NOMO-1 (cell line): Measurements from ENCODE around the gene OPTC.
"Not testable (repeated sequence)": the region's sequence is repeated elsewhere in the genome, so short reads cannot be mapped to it uniquely, and the experiment has no call there.

Experiments used
- DNase-seq, 2 experiments: peaks; one replicate each; lab custom pipeline; 2025; ENCODE audit not compliant: unreplicated experiment in 2 of 2; lab: John Stamatoyannopoulos, UW

OPTC gene

GRCh38 chr1:203513585-203514031 lies 19.7 kb downstream of the OPTC start:
- DNase-seq, result no peak

DNA sequence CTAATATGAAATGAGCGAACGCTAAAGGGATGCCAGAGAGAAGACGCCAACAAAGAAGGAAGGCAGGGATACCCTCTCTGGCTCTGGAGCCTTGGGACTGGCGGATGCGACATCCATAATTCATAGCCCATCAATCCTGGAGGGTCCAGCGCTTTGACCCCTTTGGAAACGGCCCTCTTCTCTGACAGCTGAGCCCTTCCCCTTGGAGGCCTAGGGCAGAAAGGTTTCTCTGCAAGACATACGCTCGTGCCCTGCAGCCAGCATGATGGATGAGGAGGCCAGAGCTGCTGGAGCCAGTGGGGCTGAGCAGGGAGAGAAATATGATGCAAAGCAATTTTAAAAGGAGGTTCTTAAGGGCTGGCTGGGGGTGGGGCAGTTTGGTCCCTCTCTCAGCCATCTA lies 22.2 kb downstream of the OPTC start:
- no peak for DNase-seq

DNA sequence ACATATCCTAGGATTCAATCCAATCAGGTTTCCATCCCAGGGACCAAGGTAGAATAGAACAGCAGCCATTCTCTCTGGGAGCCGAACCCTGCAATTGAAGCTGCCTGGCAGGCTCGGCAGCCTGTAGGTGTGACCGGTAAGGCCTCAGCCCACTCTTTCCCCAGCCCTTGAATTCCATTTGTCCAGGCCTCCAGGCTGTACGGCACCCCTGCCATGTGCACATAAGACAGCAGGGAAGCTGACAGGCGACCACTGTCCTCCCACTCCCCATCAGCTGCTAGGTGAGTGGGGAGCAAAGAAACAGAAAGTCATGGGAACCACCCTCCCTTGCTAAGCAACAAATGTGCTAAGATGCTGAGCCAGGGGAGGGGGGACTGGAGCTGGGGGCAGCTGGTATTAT lies 23.0 kb downstream of the OPTC start:
- DNase-seq, result no peak

- DNase-seq, result no peak
These were observed 23.6 kb downstream of the OPTC start for GRCh38 chr1:203517426-203518110.

DNA sequence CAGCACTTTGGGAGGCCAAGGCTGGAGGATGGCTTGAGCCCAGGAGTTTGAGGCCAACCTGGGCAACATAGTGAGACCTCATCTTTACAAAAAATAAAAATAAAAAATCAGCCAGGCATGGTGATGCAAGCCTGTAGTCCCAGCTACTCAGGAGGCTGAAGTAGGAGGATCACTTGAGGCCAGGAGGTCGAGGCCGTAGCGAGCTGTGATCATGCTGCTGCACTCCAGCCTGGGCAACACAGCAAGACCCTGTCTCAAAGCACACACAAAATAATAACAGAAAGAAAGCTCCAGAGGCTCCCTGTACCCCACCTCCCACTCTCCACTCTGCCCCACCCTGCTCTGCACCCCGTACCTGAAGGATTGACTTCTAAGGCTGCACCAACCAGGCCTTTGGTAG lies 24.2 kb downstream of the OPTC start:
- DNase-seq, result not testable (repeated sequence)

DNA sequence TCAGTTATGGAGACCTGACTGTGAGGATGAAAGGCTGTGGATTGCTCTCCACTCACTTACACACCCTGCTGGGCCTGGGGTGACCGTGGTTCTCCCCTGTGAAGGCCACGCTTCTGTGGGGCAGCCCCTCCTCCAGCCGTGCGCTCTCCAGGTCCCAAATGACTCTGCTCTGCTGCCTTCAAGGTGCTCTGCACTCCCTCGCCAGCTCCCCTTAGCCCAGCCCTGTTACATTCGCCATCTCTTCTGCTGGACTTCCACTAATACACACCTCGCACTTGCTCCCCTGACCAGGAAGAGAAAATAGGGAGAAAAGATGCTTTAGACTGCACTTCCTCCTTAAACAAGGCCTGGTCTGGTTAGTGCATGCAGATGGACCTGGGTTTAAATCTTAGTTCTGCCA lies 24.6 kb downstream of the OPTC start:
- no peak for DNase-seq

- no peak for DNase-seq
These were observed 25.3 kb downstream of the OPTC start for GRCh38 chr1:203519053-203519840.

DNA sequence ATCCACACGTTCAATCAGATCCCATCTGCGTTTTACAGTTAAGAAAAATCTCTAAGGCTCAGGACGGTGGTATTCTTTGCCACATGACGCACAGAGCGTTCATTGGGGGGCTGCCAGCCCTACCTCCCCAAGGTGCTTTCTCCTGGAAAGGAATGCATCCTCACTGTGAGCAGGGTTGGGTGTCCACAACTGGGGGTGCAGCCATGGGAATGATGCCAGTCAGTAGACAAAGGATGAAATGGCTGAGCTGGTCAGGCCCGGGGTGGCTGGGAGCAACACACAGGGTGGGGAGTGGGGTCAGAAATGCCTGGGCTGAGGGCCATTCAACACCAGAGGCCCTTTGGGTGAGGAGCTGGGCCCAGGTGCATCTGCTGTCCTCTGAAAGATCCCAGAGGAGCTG lies 25.9 kb downstream of the OPTC start:
- no peak for DNase-seq

DNA sequence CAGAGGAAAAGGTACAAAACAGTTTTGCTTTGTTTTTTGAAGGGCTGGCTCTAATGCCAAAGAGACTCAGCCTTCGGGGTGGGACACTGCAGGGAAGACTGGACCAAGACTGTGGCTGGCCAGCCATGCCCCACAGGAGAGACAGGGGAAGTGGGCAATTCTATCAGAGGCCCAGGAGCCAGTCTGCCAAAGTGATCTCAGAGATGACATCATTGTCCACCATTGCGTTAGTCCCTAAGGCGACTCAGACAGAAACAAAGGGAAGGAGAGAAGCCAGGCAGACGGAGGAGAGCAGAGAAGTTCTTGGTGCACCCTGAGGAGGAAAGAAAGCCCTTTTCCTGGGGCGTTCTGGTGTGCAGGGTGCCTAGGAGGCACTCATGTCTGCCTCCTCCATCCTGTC lies 26.4 kb downstream of the OPTC start:
- peak; percentile 11 to 16 for DNase-seq

DNA sequence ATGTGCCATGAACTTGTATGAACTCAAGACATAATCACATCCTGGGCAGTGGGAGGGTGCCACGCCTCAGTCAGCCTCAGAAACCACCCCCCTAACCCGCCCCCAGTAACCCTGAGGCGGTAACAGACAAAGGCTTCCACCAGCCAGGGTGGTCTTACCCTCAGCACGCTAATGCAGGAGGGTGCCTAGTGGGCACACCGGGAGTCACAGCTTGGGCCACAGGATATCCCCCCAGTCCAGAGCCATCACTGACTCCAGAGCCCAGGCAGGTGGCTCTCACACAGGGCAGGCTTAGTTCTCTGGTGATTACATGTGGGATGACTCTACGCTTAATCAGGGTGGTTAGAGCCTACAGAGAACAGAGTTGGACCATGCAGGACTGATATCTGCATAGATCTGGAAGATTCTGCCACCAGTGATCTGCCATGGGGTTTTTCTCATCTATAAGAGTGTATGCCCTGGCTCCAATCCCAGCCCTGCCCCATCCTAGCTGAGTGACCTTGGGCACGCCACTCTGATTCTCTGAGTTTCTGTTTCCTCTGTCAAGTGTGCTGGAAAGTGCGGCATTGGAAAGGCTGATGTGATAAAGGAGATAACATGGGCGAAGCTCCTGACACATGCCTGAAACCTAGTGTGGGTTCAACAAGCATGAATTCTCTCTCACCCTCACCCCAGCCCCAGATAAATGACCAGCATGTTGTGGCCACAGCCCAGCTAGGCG lies 27.3 kb downstream of the OPTC start:
- DNase-seq, result no peak

DNA sequence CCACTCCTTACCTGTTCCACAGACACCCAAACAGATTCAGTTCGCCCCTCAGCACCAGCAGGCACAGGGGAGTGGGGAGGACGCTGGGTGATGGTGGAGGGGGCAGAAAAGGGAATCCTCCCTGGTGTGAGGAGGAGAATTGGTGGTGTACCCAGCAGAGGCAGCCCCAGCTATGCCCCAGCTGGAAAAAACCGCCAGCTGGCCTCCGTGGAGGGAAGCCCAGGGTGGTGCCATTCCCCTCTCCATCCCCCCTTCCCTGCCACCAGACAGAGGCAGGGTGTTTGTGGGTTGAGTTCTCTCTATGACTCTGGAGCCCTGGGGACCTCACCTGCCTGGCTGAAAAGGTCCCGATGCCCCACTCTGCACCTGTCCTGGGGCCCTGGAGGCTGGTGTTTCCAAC lies 27.9 kb downstream of the OPTC start:
- DNase-seq, result no peak

GRCh38 chr1:203522237-203522636 lies 28.3 kb downstream of the OPTC start:
- no peak for DNase-seq

DNA sequence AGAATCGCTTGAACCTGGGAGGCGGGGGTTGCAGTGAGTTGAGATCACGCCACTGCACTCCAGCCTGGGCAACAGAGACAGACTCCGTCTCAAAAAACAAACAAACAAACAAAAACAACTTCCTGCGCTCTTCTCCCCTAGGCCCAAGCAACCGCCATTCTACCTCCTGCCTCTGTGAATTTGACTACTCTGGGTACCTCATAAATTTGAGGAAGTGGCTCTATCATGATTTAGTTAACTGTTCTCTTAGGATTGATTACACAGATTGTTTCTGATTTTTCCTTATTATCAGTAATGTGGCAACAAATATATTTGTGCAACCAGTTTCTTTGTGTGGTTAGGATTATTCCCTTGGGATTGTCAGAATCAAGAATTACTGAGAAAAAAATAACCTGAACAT lies 29.7 kb downstream of the OPTC start:
- no peak for DNase-seq

DNA sequence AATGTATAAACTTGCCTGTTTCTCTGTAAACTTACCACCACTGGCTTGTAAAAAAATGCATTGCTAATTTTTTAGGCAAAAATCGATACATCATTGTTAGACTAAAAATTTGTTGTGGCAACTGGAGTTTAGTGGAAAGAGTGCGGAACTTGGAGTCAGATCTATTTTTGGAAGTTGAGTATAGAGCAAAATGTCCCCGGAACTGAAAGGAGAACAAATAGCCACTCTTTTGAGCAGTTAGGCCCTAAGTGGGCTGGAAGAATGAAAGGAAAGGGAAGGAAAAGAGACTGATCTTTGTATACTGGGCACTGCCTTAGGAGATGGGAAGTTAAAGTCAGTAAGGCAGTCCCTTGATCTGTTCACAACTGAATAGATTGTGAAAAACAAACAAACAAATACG lies 30.2 kb downstream of the OPTC start:
- no peak for DNase-seq

GRCh38 chr1:203524824-203525223 lies 30.9 kb downstream of the OPTC start:
- no peak for DNase-seq

GRCh38 chr1:203525685-203526084 lies 31.7 kb downstream of the OPTC start:
- DNase-seq, result no peak

DNA sequence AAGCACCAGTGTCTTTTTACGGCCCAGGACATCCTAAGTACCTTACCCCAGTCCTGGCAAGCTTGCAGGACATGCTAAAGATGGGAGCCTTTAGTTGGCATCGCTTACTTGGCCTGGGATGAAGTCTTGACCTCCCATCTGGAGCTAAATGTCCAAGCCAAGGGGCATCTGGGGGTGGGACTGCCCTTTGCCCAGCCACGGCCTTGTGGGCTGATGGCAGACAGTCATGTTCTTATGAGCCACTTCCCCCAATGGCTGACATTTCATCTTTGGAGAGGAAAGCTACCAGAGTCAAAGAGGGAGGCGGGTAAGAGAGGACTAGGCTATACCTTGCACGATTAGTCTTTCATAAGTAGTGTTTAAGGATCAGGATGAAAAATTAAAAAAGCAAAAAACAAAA lies 32.2 kb downstream of the OPTC start:
- no peak for DNase-seq

- no peak for DNase-seq
These were observed 32.6 kb downstream of the OPTC start for GRCh38 chr1:203526572-203526971.

GRCh38 chr1:203527013-203527412 lies 33.1 kb downstream of the OPTC start:
- DNase-seq, result no peak

DNA sequence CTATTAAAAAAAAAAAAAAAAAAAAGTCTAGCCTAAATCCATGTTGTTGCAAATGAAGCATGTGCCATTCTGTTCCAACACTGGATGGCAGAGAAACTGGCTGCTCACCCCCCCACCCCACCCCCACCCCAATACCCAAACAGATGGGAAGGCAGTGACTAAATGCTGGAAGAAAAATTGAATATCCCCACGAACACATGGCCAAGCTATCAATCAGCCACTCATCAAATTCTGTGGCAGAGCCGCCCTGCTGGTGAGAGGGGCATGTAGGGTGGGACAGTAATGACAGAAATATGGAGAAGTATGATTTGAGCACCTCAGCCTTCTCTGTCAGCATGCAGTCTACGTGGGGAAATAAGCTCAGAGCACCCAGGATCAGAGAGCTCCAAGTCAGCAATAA lies 34.1 kb downstream of the OPTC start:
- DNase-seq, result no peak

DNA sequence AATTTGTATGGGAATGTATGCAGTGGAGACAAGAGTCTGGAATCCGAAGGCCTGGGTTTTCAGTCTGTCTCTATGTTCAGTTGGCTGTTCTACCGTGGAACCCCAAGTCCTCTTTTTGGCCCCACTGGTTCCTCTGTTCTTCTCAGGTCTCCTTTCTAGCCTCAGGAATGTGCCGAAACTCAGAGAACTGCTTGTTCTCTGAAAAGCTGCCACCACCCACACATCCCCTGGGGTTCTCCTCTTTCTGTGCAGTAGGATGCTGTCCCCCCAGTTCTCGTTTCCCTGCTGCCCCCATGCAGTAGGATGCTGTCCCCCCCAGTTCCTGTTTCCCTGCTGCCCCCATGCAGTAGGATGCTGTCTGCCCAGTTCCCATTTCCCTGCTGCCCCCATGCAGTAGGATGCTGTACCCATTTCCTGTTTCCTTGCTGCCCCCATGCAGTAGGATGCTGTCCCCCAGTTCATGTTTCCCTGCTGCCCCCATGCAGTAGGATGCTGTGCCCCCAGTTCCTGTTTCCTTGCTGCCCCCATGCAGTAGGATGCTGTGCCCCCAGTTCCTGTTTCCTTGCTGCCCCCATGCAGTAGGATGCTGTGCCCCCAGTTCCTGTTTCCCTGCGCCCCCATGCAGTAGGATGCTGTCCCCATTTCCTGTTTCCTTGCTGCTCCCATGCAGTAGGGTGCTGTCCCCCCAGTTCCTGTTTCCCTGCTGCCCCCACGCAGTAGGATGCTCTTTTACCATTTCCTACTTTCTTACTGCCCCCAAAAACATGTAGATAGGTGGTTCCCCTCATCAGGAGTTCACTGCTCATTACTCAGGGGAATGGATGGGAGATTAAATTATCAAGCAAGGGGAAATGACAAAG lies 35.3 kb downstream of the OPTC start:
- no peak for DNase-seq
